ENCODE measurements around the gene DHFR.
"Not testable (repeated sequence)": the region's sequence is repeated elsewhere in the genome, so short reads cannot be mapped to it uniquely, and the experiment has no call there.

Gene DHFR

DNA sequence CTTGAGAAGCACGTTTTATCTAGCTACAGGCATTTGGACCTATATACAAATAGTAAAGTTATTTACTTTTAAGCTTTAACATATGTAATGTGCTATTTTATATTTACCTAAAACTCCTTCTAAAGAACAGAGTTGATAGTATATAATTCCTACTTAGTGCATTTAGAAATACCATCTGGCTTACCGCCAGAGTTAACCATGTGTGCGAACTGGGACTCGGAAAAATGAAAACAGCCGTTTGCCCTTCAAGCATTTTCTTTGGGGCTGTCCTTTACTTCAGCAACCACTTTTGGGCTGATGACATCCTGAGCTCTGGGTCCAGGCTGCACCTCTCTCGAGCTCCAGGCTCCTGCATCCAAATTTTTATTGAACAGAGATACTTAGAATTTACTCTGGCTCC lies 21.9 kb upstream of the DHFR start:
- TF ChIP-seq, protein P1, sequence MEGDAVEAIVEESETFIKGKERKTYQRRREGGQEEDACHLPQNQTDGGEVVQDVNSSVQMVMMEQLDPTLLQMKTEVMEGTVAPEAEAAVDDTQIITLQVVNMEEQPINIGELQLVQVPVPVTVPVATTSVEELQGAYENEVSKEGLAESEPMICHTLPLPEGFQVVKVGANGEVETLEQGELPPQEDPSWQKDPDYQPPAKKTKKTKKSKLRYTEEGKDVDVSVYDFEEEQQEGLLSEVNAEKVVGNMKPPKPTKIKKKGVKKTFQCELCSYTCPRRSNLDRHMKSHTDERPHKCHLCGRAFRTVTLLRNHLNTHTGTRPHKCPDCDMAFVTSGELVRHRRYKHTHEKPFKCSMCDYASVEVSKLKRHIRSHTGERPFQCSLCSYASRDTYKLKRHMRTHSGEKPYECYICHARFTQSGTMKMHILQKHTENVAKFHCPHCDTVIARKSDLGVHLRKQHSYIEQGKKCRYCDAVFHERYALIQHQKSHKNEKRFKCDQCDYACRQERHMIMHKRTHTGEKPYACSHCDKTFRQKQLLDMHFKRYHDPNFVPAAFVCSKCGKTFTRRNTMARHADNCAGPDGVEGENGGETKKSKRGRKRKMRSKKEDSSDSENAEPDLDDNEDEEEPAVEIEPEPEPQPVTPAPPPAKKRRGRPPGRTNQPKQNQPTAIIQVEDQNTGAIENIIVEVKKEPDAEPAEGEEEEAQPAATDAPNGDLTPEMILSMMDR (IDR thresholded peaks at IDR 0.05; ENCODE audit: borderline replicate concordance, control extremely low read depth, extremely low read depth, insufficient read depth, missing control alignments): no peak
- in situ Hi-C loops (cut with MboI; ENCODE audit: low sequenced_read_pairs, unreplicated experiment): no loop called here

DNA sequence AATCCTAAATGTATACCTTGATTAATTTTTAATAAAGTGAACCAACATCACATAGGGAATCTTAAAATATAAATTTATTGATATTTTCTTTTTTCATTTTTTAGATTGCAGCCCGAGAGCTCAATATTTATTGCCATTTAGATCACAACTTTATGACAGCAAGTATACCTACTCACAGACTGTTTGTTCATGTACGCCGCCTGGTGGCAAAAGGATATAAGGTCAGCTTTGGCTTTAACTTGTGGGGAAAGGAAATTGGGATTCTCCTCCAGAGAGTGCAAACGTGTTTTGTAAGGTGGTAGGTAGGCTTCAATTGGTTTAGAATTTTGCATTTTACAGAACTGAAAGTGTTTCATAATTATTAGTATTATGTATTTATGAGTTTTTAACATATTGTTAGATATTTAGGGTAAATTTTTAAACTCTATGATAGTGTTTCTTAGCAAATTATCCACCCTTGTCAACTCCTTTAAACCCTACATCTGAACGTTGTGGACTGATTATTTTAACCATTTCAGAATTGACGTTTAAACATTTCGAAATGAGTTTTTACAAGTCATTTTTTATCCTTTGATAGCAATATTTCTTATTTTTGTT lies 17.5 kb upstream of the DHFR start:
- TF ChIP-seq, protein P1 (IDR thresholded peaks at IDR 0.05; ENCODE audit: borderline replicate concordance, control extremely low read depth, extremely low read depth, insufficient read depth, missing control alignments): peak; percentile 77
- DNase-seq (ENCODE audit: low spot score): peak; percentile 63
- in situ Hi-C loops (cut with MboI; ENCODE audit: low sequenced_read_pairs, unreplicated experiment): loop anchor here (25.0 kb wide), 2 partner anchors 185 to 560 kb away; partner anchors contain the start of gene FAM151B

More for the DNA sequence above, 21.9 kb upstream of the DHFR start:
- no peak for DNase-seq (ENCODE audit: low spot score)

DNA sequence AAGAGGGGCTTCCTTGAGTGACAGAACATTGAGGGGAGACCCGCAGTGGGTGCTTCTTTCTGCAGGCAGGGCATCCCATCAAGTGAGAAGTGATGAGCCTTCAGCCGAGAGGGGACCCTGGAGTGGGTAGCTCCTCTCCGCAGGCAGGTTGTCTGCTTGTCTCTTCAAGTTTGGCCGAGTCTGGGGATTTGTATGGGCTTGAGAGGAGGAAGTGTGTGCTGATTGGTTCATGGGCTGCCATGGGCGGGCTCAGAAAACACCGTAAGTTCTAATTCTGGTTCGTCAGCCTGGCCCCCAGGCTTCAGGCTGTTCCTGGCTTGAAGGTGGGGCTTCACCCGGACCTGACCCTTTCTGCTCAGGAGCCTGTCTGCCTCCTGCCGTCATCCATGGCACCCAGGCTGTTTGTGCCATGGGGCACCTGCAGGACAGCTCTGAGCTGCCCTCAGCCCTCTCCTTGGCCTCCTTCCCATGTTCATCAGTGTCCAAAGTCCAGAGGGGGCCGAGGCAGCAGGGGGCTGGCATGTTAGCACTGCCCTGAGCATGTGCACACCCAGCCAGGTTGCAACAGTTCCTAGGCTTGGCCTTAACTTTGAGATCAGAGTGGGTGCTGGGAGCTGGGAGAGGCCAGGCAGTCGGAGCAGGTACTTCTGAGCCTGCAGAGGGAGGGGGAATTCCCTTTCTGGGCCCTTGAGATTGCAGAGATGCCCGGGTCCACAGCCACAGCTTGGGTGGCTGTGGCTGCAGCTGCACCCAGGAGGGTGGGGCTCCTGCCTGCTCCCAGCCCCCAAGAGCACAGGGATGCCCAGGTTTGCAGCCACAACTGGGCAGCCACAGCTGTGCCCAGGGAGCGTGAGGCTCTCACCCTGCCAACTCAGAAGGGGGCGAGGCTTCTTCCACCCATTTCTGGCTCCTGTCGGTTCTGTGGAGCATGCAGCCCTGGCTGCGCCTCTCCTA lies 13.5 kb upstream of the DHFR start:
- in situ Hi-C loops (cut with MboI; ENCODE audit: low sequenced_read_pairs, unreplicated experiment): loop anchor here (25.0 kb wide), 2 partner anchors 181 to 556 kb away; partner anchors contain the start of gene FAM151B
- TF ChIP-seq, protein P1 (IDR thresholded peaks at IDR 0.05; ENCODE audit: borderline replicate concordance, control extremely low read depth, extremely low read depth, insufficient read depth, missing control alignments): no peak
- DNase-seq (ENCODE audit: low spot score): peak; percentile 44

DNA sequence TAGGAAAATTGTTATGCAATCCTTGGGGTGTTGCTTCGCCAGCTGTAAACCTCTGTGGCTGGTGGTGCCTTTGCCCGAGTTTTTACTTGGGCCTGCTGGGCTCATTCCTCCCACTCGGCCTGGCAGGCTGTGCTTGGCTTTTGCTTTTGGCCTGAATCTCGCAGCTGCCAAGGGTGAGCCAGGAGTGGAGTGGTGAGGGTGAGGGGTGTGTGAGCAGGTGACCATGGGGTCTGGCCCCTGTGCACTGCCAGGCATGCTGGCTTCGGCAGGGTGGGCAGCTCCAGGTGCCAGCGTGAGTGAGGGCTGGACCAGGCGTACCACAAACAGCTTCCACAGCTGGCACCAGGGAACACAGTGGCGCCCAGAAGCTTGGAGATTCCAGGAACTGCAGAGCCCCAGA lies 12.6 kb upstream of the DHFR start:
- DNase-seq (ENCODE audit: low spot score): no peak
- in situ Hi-C loops (cut with MboI; ENCODE audit: low sequenced_read_pairs, unreplicated experiment): loop anchor here (25.0 kb wide), 2 partner anchors 180 to 555 kb away; partner anchors contain the start of gene FAM151B
- TF ChIP-seq, protein P1 (IDR thresholded peaks at IDR 0.05; ENCODE audit: borderline replicate concordance, control extremely low read depth, extremely low read depth, insufficient read depth, missing control alignments): no peak

DNA sequence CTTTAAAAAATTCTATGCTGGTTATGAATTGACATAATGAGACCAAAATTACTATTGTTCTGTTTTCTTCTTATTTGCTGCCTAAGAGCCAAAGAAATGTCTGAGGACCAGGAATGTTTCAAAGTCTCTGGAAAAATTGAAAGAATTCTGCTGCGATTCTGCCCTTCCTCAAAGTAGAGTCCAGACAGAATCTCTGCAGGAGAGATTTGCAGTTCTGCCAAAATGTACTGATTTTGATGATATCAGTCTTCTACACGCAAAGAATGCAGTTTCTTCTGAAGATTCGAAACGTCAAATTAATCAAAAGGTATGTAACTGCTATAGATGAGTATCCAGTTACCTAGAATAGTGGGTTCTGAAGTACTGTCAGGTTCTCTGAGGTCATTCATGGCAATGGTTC lies 10.3 kb upstream of the DHFR start:
- in situ Hi-C loops (cut with MboI; ENCODE audit: low sequenced_read_pairs, unreplicated experiment): loop anchor here (25.0 kb wide), 2 partner anchors 178 to 553 kb away; partner anchors contain the start of gene FAM151B
- no peak for DNase-seq (ENCODE audit: low spot score)
- TF ChIP-seq, protein P1 (IDR thresholded peaks at IDR 0.05; ENCODE audit: borderline replicate concordance, control extremely low read depth, extremely low read depth, insufficient read depth, missing control alignments): no peak

DNA sequence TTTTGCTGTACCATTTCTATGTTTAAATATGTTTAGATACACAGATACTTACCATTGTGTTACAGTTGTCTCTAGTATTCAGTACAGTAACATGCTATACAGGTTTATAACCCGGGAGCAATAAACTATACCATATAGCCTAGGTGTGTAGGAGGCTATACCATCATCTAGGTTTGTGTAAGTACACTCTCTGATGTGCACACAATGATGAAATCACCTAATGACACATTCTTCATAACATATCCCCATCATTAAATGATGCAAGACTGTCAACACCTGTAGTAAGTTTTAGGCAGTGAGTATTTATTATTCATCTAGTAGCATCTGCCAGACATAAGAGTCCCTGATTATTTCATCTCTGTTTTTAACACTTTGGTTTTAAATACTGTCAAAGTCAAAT lies 7.3 kb upstream of the DHFR start:
- TF ChIP-seq, protein P1 (IDR thresholded peaks at IDR 0.05; ENCODE audit: borderline replicate concordance, control extremely low read depth, extremely low read depth, insufficient read depth, missing control alignments): no peak
- DNase-seq (ENCODE audit: low spot score): no peak
- in situ Hi-C loops (cut with MboI; ENCODE audit: low sequenced_read_pairs, unreplicated experiment): loop anchor here (25.0 kb wide), 2 partner anchors 175 to 550 kb away; partner anchors contain the start of gene FAM151B

DNA sequence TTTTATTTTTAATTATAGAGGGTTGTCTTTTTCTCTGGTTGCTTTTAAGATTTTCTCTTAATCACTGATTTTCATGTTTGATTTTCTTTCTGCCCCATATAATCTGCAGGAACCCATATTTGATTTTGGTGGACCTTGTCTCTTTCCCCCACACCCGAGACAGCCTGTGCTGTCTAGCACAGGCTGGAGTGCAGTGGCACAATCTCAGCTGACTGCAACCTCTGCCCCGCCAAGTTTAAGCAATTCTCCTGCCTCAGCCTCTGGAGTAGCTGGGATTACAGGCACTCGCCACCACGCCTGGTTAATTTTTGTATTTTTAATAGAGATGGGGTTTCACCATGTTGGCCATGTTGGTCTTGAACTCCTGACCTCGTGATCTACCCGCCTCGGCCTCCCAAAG lies 5.9 kb upstream of the DHFR start:
- not testable (repeated sequence) for DNase-seq (ENCODE audit: low spot score)
- in situ Hi-C loops (cut with MboI; ENCODE audit: low sequenced_read_pairs, unreplicated experiment): loop anchor here (25.0 kb wide), 2 partner anchors 173 to 548 kb away; partner anchors contain the start of gene FAM151B

All from GM13976 (cell line).